ENCODE measurements around the gene YIF1B. TPM values are rescaled to one million over a fixed set of nuclear protein-coding genes. Genes with fewer than 3 reads are reported as not detected.

Gene YIF1B
- total and polyA plus RNA-seq, 2 of the 4 experiments (the other 2 are of a cell fraction), result 72.2 to 165 TPM

DNA sequence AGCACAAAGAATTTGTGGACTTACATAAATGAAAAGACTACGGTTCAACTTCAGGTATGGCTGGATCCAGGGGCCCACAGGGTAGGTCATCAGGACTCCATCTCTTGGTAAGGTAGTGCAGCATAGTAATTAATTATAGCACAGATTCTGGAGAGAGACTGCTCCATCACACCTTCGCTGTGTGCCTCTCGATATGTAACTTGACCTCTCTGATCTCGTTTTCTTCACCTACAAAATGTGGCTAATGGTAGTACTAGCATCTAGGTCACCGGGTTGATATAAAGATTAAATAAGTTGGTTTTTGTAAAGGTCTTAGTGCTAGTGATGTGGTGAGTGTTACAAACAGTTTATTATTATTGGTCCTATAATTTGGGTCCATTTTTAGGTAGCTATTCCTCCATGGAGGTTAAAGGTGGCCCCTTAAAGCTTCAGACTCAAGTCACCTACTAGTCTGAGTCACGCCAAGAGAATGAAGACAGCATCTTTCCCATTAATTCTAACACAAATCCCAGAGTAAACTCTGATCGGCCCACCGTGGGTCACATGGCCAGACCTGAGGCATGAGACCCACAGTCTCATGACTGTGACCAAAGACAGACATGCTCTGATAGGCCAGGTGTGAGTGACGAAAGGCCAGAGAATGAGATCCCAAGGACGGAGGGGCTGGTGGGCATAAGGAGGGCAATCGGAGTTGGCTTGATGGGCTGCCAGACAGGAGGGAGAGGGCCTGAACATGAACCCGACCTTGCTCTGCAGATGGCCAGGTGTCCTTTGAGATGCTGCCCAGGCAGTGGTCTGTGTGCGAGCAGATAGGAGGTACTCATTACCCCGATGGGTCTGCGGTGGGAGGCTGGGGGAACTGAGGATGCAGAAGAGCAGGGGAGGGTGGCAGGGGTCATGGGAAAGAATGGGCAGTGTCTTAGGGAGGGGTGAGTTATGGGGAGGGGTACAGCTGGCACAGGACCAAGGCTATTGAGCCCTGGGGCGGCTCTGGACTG, 40.3 kb upstream of the YIF1B start:
- Histone ChIP-seq H2BK15ac (ENCODE audit: low read depth, low read length) (no peak overlapping the region), H2AK9ac (replicated peaks; ENCODE audit: low read depth, low read length, poor library complexity) (no peak overlapping the region), H3K4me1 (ENCODE audit: control insufficient read depth, insufficient read depth, low read length) (no peaks in the 10 kb centered on the region), H3K9me1 (ENCODE audit: insufficient read depth, low read length) (no peaks in the 10 kb centered on the region), H3K18ac (ENCODE audit: low read depth, low read length) (no peak overlapping the region), H2AK5ac (ENCODE audit: low read depth, low read length) (no peak overlapping the region), H3K27ac (ENCODE audit: insufficient read depth, low read length) (no peak overlapping the region), H3K9ac (ENCODE audit: low read depth, low read length) (no peak overlapping the region), H3K4me2 (ENCODE audit: low read depth, low read length) (no peak overlapping the region), H3K9me3 (ENCODE audit: control insufficient read depth, insufficient read depth, low read length) (no peaks in the 10 kb centered on the region), H3K4me3 (ENCODE audit: insufficient read depth, low read depth, low read length) (no peak overlapping the region), H2BK5ac (ENCODE audit: low read depth, low read length, poor library complexity, severe bottlenecking) (no peak overlapping the region), H4K5ac (ENCODE audit: low read depth, low read length) (no peak overlapping the region), H3K79me1 (ENCODE audit: low read depth in 1 of 2, low read length in 2 of 2) (no peaks in the 10 kb centered on the region), H4K20me1 (ENCODE audit: insufficient read depth, low read length) (no peaks in the 10 kb centered on the region), H3K56ac (ENCODE audit: extremely low read depth, insufficient read depth, low read length) (no peak overlapping the region), H2AFZ (replicated peaks; ENCODE audit: low read length, poor library complexity) (no peak overlapping the region), H2BK120ac (ENCODE audit: low read depth, low read length) (no peak overlapping the region), H3K27me3 (ENCODE audit: control insufficient read depth, insufficient read depth, low read length) (peaks cover 49% of the 10 kb centered on the region), H3K14ac (replicated peaks; ENCODE audit: low read depth, low read length) (no peak overlapping the region), H3K23ac (ENCODE audit: low read depth, low read length) (no peak overlapping the region), H3K36me3 (ENCODE audit: control insufficient read depth, insufficient read depth, low read length) (no peaks in the 10 kb centered on the region), H4K8ac (ENCODE audit: low read depth in 2 of 2, low read length in 2 of 2) (no peak overlapping the region), H2BK20ac (ENCODE audit: low read depth, low read length) (no peak overlapping the region), H4K91ac (ENCODE audit: insufficient read depth, low read depth, low read length) (no peak overlapping the region), H3K4ac (ENCODE audit: low read depth, low read length) (no peak overlapping the region)
- DNase-seq (no peak), ATAC-seq (ENCODE audit: low read depth) (no peak)
- ChIA-PET POLR2A (ENCODE audit: unreplicated experiment) (no interaction called here), CTCF (no interaction called here)
- intact Hi-C loops (cut with micrococcal nuclease), result no loop called here
- BruUV-seq (replicated peaks), result no TSS peak
- dilution Hi-C loops (cut with HindIII; ENCODE audit: low sequenced_read_pairs, unreplicated experiment), result no loop called here
- in situ Hi-C loops (cut with MboI; ENCODE audit: low sequenced_read_pairs), result no loop called here
- WGBS, 2 experiments (ENCODE audit: extremely low coverage in 2 of 2, insufficient read length in 1 of 2), result 65% methylated on average over 8 of the region's 16 CpGs; no CpG with 5 or more reads in 1 of the 2 experiments
- TF ChIP-seq MAFK (IDR thresholded peaks at IDR 0.05; ENCODE audit: low read depth, low read length) (no peak), FOS (IDR thresholded peaks at IDR 0.05; ENCODE audit: low read depth, low read length) (no peak), MAZ (IDR thresholded peaks at IDR 0.05; ENCODE audit: borderline replicate concordance, low read depth, low read length) (no peak), BHLHE40 (IDR thresholded peaks at IDR 0.05; ENCODE audit: low read depth, low read length) (no peak), MXI1 (IDR thresholded peaks at IDR 0.05; ENCODE audit: borderline replicate concordance, low read depth, low read length) (no peak), POLR2A (IDR thresholded peaks at IDR 0.05; ENCODE audit: low read depth, low read length) (no peak), CEBPB (IDR thresholded peaks at IDR 0.05; ENCODE audit: low read depth, low read length) (no peak), RCOR1 (IDR thresholded peaks at IDR 0.05; ENCODE audit: insufficient replicate concordance, low read length) (no peak), CHD1 (IDR thresholded peaks at IDR 0.05; ENCODE audit: low read depth, low read length) (no peak), RFX5 (IDR thresholded peaks at IDR 0.05; ENCODE audit: low read depth, low read length) (no peak), SMC3 (IDR thresholded peaks at IDR 0.05; ENCODE audit: low read depth, low read length) (no peak)
- TF ChIP-seq, protein P1, sequence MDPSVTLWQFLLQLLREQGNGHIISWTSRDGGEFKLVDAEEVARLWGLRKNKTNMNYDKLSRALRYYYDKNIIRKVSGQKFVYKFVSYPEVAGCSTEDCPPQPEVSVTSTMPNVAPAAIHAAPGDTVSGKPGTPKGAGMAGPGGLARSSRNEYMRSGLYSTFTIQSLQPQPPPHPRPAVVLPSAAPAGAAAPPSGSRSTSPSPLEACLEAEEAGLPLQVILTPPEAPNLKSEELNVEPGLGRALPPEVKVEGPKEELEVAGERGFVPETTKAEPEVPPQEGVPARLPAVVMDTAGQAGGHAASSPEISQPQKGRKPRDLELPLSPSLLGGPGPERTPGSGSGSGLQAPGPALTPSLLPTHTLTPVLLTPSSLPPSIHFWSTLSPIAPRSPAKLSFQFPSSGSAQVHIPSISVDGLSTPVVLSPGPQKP (IDR thresholded peaks at IDR 0.05; ENCODE audit: borderline replicate concordance, low read depth, low read length), result no peak
